ENCODE data around the gene CAPG. TPM values are rescaled to one million over a fixed set of nuclear protein-coding genes. Genes with fewer than 3 reads are reported as not detected.

The CAPG gene
- total and polyA plus RNA-seq, 2 donors from 2014 or later = 361 to 377 TPM

DNA sequence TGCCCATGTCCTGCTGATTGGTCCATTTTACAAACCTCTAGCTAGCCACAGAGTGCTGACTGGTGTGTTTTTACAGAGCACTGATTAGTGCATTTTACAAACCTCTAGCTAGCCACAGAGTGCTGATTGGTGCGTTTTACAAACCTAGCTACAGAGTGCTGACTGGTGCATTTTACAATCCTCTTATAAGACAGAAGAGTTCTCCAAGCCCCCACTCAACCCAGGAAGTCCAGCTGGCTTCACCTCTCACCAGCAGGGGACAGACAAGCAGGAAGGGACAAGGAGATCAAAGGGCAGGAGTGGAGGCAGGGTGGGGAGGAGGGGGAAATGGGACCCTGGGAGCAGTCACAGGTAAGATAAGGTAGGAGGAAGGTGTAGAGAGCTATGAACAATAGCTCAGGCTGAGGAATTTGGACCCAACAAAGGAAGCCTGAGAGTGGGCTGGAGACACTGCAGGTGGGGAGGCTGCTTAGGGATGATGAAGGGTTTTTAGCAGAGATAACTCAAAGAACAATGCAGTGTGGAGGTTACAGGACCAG is 45.5 kb upstream of the CAPG start:
- TF ChIP-seq, protein P1, sequence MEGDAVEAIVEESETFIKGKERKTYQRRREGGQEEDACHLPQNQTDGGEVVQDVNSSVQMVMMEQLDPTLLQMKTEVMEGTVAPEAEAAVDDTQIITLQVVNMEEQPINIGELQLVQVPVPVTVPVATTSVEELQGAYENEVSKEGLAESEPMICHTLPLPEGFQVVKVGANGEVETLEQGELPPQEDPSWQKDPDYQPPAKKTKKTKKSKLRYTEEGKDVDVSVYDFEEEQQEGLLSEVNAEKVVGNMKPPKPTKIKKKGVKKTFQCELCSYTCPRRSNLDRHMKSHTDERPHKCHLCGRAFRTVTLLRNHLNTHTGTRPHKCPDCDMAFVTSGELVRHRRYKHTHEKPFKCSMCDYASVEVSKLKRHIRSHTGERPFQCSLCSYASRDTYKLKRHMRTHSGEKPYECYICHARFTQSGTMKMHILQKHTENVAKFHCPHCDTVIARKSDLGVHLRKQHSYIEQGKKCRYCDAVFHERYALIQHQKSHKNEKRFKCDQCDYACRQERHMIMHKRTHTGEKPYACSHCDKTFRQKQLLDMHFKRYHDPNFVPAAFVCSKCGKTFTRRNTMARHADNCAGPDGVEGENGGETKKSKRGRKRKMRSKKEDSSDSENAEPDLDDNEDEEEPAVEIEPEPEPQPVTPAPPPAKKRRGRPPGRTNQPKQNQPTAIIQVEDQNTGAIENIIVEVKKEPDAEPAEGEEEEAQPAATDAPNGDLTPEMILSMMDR (IDR thresholded peaks at IDR 0.05; ENCODE audit: borderline replicate concordance, extremely low read depth, insufficient read depth) = no peak
- Histone ChIP-seq H3K4me3 (ENCODE audit: low read length in 3 of 3) (no peak overlapping the region), H3K27ac (ENCODE audit: low read depth in 2 of 2, low read length in 2 of 2) (no peak overlapping the region), H3K9me3 (ENCODE audit: control insufficient read depth in 2 of 3, insufficient read depth in 1 of 3, low read length in 3 of 3) (no peaks in the 10 kb centered on the region), H3K4me1 (ENCODE audit: control insufficient read depth in 2 of 3, insufficient read depth in 2 of 3, low read depth in 1 of 3, low read length in 3 of 3) (no peaks in the 10 kb centered on the region), H3K9ac (ENCODE audit: low read length in 3 of 3) (no peak overlapping the region), H3K27me3 (ENCODE audit: control insufficient read depth, insufficient read depth, low read length) (no peaks in the 10 kb centered on the region), H3K36me3 (ENCODE audit: control insufficient read depth in 2 of 3, insufficient read depth in 3 of 3, low read length in 3 of 3) (no peaks in the 10 kb centered on the region)
- intact Hi-C loops (cut with DNase I) = no loop called here
- DNase-seq (no peak), FAIRE-seq (no peak)

DNA sequence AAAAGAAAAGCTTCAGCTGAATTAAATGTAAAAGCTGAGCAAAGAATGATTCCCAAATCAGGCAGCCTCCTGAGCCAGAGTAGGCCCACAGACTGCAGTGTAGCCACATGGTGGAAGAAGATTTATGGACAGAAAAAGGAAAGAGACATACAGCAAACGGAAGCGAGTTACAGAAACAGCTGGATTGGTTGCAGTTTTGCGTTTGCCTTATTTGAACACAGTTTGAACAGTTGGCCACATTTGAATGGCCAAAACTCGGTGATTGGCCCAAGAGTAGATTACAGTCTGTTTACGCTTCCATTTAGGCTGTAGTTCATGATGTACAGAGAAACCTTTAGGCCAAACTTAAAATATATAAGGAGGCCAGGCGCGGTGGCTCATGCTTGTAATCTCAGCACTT is 43.4 kb upstream of the CAPG start:
- FAIRE-seq = no peak
- Histone ChIP-seq H3K36me3 (ENCODE audit: control insufficient read depth in 2 of 3, insufficient read depth in 3 of 3, low read length in 3 of 3) (no peaks in the 10 kb centered on the region), H3K9me3 (ENCODE audit: control insufficient read depth in 2 of 3, insufficient read depth in 1 of 3, low read length in 3 of 3) (no peaks in the 10 kb centered on the region), H3K27ac (ENCODE audit: low read depth in 2 of 2, low read length in 2 of 2) (no peak overlapping the region), H3K9ac (ENCODE audit: low read length in 3 of 3) (no peak overlapping the region), H3K27me3 (ENCODE audit: control insufficient read depth, insufficient read depth, low read length) (no peaks in the 10 kb centered on the region), H3K4me1 (ENCODE audit: control insufficient read depth in 2 of 3, insufficient read depth in 2 of 3, low read depth in 1 of 3, low read length in 3 of 3) (no peaks in the 10 kb centered on the region), H3K4me3 (ENCODE audit: low read length in 3 of 3) (no peak overlapping the region)
- DNase-seq = no peak
- TF ChIP-seq, protein P1 (IDR thresholded peaks at IDR 0.05; ENCODE audit: borderline replicate concordance, extremely low read depth, insufficient read depth) = no peak
- intact Hi-C loops (cut with DNase I) = no loop called here

DNA sequence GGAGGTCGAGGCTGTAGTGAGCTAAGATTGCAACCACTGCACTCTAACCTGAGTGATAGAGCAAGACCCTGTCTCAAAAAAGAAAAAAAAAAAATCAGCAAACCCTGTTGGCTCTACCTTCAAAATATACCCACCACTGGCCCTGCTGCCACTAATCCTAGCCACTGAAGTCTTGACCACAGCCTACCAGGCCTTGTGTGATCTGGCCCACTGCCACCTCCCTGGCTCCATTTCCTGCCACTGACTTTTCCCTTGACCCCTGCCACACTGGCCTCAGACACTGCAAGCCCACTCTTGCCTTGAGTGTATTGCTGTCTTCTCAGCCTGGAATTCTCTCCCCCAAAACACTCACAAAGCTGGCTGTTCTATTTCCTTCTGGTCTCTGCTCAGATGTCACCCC is 42.1 kb upstream of the CAPG start:
- no peaks in the 10 kb centered on the region for H3K4me1 ChIP-seq (ENCODE audit: control insufficient read depth in 2 of 3, insufficient read depth in 2 of 3, low read depth in 1 of 3, low read length in 3 of 3)
- FAIRE-seq = no peak
- intact Hi-C loops (cut with DNase I) = no loop called here
- no peak overlapping the region for H3K9ac ChIP-seq (ENCODE audit: low read length in 3 of 3)
- no peak overlapping the region for H3K4me3 ChIP-seq (ENCODE audit: low read length in 3 of 3)
- no peak overlapping the region for H3K27ac ChIP-seq (ENCODE audit: low read depth in 2 of 2, low read length in 2 of 2)
- peak in 1 of 5 donors; percentile 32 for DNase-seq
- no peaks in the 10 kb centered on the region for H3K36me3 ChIP-seq (ENCODE audit: control insufficient read depth in 2 of 3, insufficient read depth in 3 of 3, low read length in 3 of 3)
- no peaks in the 10 kb centered on the region for H3K9me3 ChIP-seq (ENCODE audit: control insufficient read depth in 2 of 3, insufficient read depth in 1 of 3, low read length in 3 of 3)
- TF ChIP-seq, protein P1 (IDR thresholded peaks at IDR 0.05; ENCODE audit: borderline replicate concordance, extremely low read depth, insufficient read depth) = no peak
- H3K27me3 ChIP-seq (ENCODE audit: control insufficient read depth, insufficient read depth, low read length) = no peaks in the 10 kb centered on the region

DNA sequence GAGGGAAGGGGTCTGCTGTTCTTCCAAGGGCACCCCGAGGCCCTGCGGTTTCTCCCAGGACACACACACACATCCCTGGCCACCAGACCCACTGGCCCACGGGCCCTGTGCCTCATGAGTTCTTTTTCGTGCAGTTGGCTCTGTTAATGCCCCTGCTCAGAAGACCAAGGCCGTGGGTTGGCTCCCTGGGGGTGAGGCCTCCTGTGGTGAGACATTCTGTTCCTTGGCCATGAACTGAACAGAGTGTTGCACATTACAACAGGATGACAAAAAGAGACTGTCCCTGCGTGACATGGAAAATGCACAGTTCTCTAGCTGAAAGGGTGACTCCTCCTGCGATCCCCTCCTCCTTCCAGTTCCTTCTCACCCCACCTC is 39.0 kb upstream of the CAPG start:
- H3K9ac ChIP-seq (ENCODE audit: low read length in 3 of 3) = no peak overlapping the region
- H3K9me3 ChIP-seq (ENCODE audit: control insufficient read depth in 2 of 3, insufficient read depth in 1 of 3, low read length in 3 of 3) = no peaks in the 10 kb centered on the region
- H3K27me3 ChIP-seq (ENCODE audit: control insufficient read depth, insufficient read depth, low read length) = no peaks in the 10 kb centered on the region
- H3K27ac ChIP-seq (ENCODE audit: low read depth in 2 of 2, low read length in 2 of 2) = no peak overlapping the region
- TF ChIP-seq, protein P1 (IDR thresholded peaks at IDR 0.05; ENCODE audit: borderline replicate concordance, extremely low read depth, insufficient read depth) = no peak
- H3K4me3 ChIP-seq (ENCODE audit: low read length in 3 of 3) = no peak overlapping the region
- H3K4me1 ChIP-seq (ENCODE audit: control insufficient read depth in 2 of 3, insufficient read depth in 2 of 3, low read depth in 1 of 3, low read length in 3 of 3) = no peaks in the 10 kb centered on the region
- FAIRE-seq (no peak), DNase-seq (peak in 1 of 5 donors; percentile 47)
- intact Hi-C loops (cut with DNase I) = no loop called here
- no peaks in the 10 kb centered on the region for H3K36me3 ChIP-seq (ENCODE audit: control insufficient read depth in 2 of 3, insufficient read depth in 3 of 3, low read length in 3 of 3)
